HG02642 (cell line): ENCODE data around the gene DUSP22.
"Not testable (repeated sequence)": the region's sequence is repeated elsewhere in the genome, so short reads cannot be mapped to it uniquely, and the experiment has no call there.

Experiments
- ATAC-seq: cut with Tn5 transposase; IDR thresholded peaks from one replicate; pipeline ENCODE4 v1.9.1; 2021; ENCODE audit warnings: mild to moderate bottlenecking; ENCODE audit not compliant: unreplicated experiment, poor library complexity

Gene DUSP22

DNA sequence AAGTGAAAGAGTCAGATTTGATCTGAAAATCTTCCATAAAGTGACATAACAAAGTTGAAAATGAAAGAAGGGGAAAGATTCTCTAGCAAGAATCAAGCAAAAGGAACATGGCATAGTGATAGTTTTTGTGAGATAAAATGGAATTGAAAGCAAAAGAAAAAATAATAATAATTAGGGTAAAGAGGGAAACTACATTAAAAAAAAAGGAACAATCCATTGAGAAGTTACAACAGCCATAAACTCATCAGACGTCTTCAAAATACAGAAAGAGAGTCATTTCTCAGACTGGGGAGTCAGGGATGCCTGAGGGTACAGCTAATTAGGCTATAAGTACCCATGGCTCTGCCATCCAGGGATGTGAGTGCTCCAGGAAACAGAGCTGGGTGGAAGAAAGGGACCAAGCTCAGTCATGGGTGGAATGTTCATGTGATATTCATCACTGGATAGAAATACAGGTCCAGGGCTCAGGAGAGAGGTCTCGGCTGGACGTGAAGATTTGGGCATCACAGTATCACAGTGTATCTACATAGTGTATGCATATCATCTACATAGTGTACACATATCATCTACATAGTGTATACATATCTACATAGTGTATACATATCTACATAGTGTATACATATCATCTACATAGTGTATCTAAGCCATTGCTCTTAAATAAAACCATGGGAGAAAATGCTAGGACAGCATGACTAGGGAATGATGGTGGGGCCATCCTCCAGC, 29.4 kb downstream of the DUSP22 start:
- no peak for ATAC-seq

DNA sequence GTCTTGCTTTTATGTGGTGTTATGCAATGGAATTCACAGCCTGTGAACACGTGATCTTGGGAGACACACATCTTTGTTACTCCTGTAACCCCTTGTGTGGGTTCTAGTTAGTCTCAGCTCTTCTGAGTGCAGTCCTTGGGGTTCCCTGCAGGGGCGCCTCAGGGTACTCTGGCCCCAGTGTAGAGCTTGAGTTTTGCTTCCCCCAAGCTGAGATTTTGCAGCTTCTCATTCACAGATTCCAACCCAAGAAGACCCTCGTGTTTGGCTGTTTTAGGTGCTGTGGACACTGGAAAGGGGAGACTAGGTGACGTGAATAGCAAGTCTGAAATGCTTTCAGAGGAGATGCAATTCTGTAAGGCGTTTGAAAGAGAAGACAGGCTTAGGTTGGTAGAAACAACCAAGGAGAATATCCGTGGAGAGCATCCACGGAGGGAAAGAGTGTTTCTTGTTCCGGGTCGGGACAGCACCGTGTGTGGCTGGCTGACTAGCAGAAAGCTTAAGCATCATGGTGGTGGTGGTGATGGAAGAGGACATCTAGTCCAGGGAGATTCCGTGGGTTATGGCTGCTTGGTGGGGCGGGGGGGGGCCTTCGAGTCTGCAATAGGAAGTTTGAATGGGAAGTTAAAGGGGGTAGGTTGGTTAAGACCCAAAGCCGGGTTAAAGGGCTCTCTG, 30.1 kb downstream of the DUSP22 start:
- ATAC-seq, result no peak

DNA sequence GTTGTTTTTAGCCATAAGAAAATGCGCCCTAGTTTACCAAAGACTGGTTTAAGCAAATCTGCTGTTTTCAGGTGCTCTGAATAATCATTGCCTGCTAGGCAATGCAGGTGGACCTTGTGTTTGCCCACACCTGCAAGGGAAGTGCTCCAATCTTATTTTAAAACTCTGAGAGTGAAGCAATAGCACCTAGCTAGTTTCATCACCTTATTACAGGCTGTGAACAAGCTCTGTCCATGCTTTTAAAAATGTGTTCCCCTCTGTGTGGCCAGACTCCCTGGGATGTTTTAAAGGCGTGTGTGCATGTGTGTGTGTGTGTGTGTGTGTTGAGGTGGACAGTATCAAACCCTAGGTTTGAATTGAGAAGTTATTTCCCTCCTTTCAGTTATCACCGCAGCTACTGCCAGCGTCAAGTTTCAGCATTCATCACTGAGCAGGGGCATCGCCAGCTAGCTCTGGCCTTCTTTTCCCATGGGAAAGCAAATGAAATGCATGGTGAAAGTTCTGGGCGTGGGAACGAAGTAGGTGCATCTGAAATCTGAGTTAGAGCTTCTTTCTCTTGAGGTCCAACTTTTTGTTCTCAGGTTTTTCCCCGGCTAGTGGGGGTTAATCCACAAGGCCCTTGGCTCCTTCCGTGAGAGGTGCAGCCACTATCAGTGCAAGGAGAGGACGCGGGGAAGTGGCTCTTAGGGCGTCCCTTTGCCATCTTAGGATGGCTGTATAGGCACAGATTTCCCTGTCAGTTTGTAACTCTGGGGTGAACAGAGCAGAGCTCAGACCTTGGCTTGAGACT, 30.8 kb downstream of the DUSP22 start:
- ATAC-seq, result no peak

DNA sequence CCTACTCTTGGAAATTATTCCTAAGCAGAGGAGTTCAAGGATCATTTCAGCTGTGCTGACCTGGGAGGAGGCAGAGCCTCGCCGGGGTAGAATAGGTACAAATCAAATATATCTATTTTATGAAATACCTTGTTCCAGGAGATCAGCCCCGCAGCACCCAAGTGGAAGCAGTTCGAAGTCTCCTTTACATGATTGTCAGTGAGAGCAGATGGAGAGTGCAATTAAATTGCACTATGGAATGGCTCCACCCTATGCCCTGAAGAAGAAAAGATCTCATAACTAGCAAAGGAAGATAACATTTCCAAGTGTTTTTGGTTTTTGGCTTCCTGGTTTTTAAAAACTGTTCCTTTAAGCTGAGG, 31.4 kb downstream of the DUSP22 start:
- ATAC-seq, result no peak

DNA sequence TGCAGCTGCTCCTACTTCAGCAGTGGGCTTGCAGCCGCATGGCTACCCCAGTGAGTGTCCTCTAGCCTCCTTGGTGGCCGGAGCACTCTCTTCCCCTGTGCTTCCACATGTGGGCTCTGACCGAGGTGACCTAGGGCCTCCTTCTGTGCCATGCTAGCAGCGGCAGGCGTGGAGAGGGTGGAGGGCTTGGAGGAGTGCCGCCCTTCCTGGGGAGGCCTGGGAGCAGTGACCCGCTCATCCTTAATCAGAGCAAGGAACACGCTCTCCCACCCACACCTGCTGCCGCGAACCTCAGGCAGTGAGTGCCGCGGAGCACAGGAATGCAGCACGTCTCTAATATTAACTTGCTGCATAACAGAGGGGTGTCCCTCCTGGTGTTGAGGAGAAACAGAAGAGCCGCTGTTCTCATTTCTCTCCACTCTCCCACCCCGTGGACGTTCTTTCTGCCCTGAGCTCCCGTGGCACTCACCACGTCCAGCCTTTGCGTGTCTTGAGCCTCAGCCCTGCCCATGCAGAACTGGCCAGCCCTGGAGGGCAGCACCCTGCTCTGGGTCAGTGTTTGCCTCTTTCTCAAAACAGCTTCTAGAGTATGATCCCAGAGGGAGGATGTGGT, 31.9 kb downstream of the DUSP22 start:
- no peak for ATAC-seq

DNA sequence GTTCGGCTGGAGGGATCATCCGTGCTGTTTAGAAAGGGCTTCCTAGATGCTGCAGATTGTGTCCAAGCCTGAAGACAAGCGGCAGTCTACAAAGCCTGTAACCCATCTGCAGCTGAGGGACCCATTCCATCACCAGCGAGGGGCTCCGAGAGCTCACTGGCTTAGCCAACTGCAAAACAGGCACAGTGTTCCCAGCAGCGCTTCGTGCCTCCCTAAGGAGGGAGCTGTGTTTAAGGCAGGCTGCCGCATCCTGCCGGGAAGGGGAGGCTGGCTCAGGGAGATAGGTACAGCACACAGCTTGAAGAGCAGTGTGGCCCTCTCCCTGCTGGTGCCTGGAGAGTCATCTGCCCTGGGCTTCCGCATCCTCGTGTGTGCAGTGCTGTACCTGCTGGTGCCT, 32.4 kb downstream of the DUSP22 start:
- ATAC-seq, result no peak

DNA sequence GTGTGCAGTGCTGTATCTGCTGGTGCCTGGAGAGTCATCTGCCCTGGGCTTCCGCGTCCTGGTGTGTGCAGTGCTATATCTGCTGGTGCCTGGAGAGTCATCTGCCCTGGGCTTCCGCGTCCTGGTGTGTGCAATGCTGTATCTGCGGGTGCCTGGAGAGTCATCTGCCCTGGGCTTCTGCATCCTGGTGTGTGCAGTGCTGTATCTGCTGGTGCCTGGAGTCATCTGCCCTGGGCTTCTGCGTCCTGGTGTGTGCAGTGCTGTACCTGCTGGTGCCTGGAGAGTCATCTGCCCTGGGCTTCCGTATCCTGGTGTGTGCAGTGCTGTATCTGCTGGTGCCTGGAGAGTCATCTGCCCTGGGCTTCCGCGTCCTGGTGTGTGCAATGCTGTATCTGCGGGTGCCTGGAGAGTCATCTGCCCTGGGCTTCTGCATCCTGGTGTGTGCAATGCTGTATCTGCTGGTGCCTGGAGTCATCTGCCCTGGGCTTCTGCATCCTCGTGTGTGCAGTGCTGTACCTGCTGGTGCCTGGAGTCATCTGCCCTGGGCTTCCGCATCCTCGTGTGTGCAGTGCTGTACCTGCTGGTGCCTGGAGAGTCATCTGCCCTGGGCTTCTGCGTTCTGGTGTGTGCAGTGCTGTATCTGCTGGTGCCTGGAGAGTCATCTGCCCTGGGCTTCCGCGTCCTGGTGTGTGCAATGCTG, 33.0 kb downstream of the DUSP22 start:
- ATAC-seq, result not testable (repeated sequence)

DNA sequence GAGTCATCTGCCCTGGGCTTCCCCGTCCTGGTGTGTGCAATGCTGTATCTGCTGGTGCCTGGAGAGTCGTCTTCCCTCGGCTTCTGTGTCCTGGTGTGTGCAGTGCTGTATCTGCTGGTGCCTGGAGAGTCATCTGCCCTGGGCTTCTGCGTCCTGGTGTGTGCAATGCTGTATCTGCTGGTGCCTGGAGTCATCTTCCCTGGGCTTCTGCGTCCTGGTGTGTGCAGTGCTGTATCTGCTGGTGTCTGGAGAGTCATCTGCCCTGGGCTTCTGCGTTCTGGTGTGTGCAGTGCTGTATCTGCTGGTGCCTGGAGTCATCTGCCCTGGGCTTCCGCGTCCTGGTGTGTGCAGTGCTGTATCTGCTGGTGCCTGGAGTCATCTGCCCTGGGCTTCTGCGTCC, 33.8 kb downstream of the DUSP22 start:
- ATAC-seq, result not testable (repeated sequence)

DNA sequence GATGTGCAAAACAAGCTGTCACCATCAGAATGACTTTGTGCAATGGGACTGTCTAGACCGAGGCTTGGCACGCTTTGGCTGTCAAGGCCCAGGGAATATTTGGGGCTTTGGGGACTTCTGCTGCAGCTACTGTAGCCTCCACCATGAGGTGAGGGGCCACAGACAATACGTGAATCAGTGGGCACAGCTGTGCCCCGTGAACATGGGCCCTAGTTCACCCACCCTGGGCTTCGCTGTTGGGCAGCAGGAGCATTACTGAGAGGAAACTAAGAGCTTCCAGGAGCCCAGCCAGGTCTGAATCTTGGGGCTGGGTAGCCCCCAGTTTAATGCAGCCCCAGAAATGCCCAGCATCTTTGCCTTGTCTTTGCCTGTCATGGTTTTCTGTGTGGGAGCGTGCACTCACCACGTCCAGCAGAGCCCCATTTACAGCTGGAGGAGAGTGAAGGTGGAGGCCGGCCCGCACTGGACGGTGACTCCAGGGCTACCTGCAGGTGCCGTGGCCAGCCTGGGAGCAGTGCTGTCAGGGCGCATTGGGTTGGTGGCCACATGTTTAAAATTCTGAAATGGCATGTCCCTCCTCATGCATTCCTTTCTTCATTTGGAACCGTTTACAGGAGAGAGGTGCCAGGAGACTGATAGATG, 34.7 kb downstream of the DUSP22 start:
- no peak for ATAC-seq

DNA sequence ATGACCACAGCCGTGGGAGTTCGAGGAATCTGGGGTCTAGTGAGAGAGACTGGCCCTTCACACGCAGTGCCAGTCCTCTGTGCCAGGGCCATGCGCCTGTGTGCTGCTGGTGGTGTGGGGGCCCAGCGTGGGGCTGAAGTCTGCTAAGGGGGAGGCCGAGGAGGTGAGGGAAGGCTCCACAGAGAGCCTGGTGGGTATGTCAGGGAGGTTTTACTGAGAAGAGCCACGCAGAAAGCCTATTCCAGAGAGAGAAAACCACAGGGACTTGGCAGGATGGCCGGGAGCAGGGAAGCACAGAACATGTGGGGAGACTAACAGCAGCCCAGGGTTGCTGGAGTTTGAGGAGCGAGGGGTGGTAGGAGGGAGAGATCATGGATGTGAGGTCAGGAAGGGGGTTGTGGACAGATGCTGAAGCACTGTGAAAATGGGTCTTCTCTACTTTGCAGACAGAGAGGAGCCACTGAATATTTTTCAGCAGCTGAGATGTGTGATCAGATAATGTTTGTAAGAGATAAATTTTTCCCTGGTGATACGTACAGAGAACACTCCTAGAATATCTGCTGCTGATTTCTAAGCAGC, 35.3 kb downstream of the DUSP22 start:
- ATAC-seq, result peak; percentile 0

DNA sequence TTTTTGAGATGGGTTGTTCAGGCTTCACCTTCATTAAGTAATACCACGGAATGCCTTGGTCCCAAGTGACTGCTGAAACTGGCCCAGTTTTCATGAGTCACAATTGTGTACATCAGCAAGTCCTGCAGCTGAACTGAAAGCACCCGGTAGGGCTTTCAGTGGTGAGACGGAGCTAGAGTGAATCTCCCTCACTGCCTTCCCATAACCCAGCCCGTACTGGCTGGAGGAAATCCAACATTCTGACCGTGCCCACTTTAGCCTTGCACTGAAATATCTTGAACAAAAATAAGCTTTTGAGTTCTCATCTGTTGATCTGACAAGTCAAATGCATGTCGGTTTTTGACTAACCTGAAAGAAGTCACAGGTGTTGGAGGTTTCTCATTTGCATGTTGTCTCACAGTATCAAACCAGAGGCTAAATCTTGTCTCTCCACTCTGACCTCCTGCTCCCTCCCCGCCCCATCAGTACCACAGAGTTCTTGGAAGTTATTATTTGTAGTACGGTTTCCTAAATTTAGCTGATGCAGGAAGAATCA, 35.9 kb downstream of the DUSP22 start:
- peak; percentile 74 for ATAC-seq

DNA sequence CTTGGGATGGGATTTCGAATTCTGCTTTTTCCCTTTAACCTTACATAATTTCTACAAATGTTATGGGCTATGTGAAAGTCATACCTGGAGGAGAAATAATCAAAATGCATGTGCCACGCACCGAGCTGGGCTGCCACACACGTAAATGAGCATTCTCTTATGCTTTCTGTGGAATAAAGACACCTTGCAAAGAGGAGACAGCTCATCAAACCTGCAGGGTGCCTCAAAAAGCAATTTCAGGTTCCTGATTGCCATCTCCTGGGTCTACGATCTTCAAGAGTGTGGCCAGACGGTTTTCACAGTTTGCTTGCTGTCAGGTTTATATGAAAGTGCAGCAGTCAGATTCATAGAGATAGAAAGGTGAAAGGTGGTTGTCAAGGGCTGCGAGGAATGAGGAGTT, 36.6 kb downstream of the DUSP22 start:
- no peak for ATAC-seq

DNA sequence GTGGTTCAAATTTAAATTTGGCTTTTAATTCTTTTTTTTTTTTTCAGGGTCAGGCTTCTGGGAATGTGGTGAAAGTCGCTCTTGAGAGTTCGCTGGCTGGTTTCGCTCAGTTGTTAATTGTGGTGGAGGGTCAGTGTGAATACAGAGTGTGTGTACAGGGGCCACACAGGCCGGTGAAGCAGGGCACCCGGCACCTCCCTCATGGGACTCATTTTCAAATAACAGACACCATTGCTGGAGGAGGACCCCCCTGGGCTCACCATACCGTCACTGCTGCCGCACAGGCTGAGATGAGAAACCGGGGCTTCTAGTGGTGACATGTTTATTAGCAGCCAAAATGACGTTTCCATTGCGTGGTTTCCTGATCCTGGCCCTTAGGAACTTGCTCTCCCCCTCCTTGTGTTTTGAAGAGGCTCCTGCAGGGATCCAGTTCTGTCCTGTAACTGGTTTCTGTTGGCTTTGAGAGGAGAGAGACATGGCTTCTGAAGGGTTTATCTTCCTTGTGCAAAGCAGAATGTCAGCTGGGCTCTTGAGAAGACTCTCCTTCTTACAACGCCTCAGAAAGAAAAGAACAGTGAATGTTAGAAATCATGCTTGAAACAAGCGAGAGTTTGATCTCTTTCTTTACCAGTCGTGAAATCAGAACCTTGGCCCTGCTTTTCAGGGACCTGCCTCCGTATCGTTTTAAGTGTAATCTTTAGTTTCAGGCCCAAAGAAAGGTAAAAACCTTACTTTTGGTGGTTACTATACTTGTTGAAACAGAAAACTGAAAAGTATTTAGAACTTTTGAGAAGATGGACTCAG, 37.8 kb downstream of the DUSP22 start:
- no peak for ATAC-seq

DNA sequence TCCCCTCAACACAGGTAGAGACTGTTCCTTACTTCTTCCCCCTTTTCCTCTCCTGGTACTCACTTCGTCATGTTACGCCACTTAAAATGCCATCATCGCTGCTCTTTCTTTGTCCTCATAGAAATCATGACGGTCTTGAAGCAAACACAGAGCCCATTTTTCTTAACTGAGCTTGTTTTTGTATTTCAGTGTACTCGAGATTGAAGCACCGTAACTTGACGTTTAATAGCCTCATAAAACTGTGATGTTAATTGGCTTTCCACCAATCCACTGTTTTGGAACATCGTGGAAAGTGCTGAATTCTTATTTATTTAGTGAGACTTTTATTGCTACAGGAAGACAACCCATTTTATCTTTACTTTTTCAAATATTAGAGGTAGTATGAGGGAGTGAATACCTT, 38.7 kb downstream of the DUSP22 start:
- ATAC-seq, result no peak

DNA sequence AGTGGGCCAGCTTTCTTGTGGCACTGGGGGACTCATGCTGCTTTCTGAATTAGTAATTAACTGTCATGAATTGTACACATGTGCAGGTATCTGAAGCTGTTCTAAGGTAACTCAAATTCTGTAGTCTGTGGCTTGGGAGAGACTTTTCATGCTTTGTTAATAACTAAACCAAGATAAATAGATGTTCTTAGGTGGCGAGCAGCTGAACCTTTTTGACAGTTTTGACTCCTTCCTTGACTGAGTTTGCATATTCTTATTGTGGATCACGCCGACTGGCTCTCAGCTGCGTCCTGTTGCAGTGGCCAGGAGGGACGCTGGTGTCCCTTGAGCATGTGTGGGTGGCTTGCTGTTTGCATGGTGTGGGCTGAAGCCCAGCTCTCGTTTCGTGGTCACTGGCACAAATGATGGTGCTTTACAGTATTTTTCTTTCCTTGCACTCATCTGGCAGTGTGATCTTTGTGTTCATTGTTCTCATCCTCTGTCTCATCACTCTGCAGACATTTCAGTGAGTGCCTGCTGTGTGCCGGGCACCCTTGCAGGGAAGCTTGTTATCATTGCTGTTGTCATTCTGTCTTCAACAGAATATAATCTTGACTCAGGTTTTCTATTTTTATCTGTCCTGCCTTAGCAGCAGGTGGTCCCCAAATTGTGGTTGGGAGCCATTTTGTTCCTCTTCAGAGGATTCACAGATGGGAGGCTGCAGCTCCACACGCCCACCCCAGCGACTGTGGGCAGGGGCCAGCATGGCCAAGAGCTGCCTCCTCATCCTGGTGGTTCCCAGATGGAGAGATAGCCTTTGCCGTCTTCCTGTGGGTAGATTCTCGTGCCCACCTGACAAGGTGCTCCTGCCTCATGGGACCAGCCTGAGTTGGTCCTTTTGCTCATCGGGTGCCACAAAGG, 39.6 kb downstream of the DUSP22 start:
- ATAC-seq, result peak; percentile 39

DNA sequence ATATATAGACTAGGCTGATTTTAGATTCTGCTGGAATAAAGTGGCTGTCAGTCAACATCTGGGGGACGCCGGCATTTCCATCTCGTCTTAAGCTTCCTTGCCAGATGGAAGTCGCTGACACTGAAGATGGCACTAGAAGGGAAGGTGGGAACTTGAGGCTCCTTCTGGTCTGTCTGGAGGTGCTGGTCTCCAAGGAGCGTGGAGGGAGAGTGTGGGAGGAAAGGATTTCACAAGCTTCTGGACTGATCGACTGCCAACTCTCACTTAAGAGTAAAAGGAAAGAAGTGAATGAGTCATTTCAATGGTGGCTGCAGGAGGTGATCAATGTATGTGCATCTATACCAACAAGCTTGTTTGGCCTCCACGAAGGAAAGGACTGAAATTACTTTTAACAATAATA, 40.4 kb downstream of the DUSP22 start:
- ATAC-seq, result no peak

DNA sequence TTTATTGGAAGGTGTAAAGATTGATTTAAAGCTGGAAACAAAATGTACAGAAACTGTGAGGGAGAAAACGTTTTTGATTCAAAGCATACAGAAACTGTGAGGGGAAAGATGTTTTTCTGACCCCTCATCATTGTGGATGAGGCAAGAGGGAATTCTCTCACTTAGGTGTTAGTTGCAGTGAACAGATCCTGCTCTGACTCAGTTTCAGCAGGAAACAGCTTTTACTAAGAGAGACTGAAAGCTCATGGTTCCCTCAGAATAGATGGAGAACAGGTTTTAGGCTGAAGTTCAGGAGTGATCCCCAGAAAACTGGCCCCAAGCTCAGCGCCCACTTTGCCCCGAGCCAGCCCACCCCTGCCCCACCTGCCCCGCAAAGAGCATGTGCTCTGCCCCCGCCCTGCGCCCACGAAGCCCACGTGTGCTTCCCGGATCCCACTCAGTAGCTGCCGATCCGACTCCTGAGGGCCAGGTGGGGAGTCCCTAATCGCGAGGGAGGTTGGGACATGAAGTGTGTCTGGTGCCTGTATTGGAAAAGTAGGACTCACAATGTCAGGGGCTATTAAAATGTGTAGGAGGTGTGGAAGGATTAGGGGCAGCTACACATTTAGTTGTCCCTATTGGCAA, 41.2 kb downstream of the DUSP22 start:
- no peak for ATAC-seq
